HG03378 (cell line): ENCODE data around the gene GTF2F1.
"Not testable (repeated sequence)": the region's sequence is repeated elsewhere in the genome, so short reads cannot be mapped to it uniquely, and the experiment has no call there.

Experiments
- ATAC-seq: cut with Tn5 transposase; IDR thresholded peaks from one replicate; pipeline ENCODE4 v1.9.1; 2021; ENCODE audit warnings: mild to moderate bottlenecking, moderate library complexity; ENCODE audit not compliant: unreplicated experiment

GTF2F1 gene

GRCh38 chr19:6358003-6358402, 35.0 kb downstream of the GTF2F1 start:
- no peak for ATAC-seq

- ATAC-seq: no peak
These were observed 35.8 kb downstream of the GTF2F1 start for GRCh38 chr19:6357174-6357573.

- not testable (repeated sequence) for ATAC-seq
These were observed 37.5 kb downstream of the GTF2F1 start for GRCh38 chr19:6355321-6356040.

- ATAC-seq: no peak
These were observed 38.8 kb downstream of the GTF2F1 start for GRCh38 chr19:6354098-6354674.

GRCh38 chr19:6352381-6353165, 40.4 kb downstream of the GTF2F1 start:
- no peak for ATAC-seq

GRCh38 chr19:6350688-6351087, 42.3 kb downstream of the GTF2F1 start:
- ATAC-seq: no peak

- not testable (repeated sequence) for ATAC-seq
These were observed 43.7 kb downstream of the GTF2F1 start for GRCh38 chr19:6349271-6349670.

GRCh38 chr19:6343462-6343861, 49.5 kb downstream of the GTF2F1 start:
- no peak for ATAC-seq

- ATAC-seq: no peak
These were observed 52.3 kb downstream of the GTF2F1 start for GRCh38 chr19:6340493-6341201.

- no peak for ATAC-seq
These were observed 58.3 kb downstream of the GTF2F1 start for GRCh38 chr19:6334490-6335285.

GRCh38 chr19:6333439-6333838, 59.5 kb downstream of the GTF2F1 start, which contains the start of gene ACER1:
TSS of gene ACER1 (minus strand) at chr19:6333612. CDS start at chr19:6333551, 61 bp downstream.
- no peak for ATAC-seq
